Activated CD8-positive, alpha-beta memory T cell treated with anti-CD3 and anti-CD28 coated beads for 36 hours (primary cell): ENCODE results near the gene SNAPC4. TPM values are rescaled to one million over a fixed set of nuclear protein-coding genes. Genes with fewer than 3 reads are reported as not detected.
"Not testable (repeated sequence)": the region's sequence is repeated elsewhere in the genome, so short reads cannot be mapped to it uniquely, and the experiment has no call there.

Experiments
- CTCF ChIA-PET: fragments of 350-600 bp; sonication (Branson Sonifier 250); formaldehyde crosslinking; loops from one replicate; lab custom pipeline; 2021; ENCODE audit warnings: antibody characterized with exemption; lab: Charles Lee
- POLR2A ChIA-PET: fragments of 350-600 bp; sonication (Branson Sonifier 250); formaldehyde crosslinking; loops from one replicate; lab custom pipeline; 2021; ENCODE audit warnings: antibody characterized with exemption; lab: Charles Lee
- total RNA-seq, 2 experiments: library from RNA; stranded (reverse); gene quantifications; one replicate each; pipeline ENCODE4 v1.2.3, GENCODE V29; 2021

Gene SNAPC4
- total RNA-seq, 2 experiments from 2014 or later: 23.4 to 24.5 TPM

- CTCF ChIA-PET: no interaction called here
- POLR2A ChIA-PET: interaction anchor here (0.5 to 1.1 kb wide), 2 partner anchors 9 to 26 kb away, joined by 3 to 4 read pairs; no protein-coding TSS in a partner anchor
Observed at GRCh38 chr9:136418182-136419091, 18.5 kb upstream of the SNAPC4 start.

- ChIA-PET CTCF (interaction anchor here (0.5 kb wide), 1 partner anchor 84 kb away, joined by 4 read pairs; no protein-coding TSS in a partner anchor), POLR2A (no interaction called here)
Observed at GRCh38 chr9:136416914-136417313, 16.9 kb upstream of the SNAPC4 start.

GRCh38 chr9:136416427-136416826, 16.5 kb upstream of the SNAPC4 start:
- CTCF ChIA-PET: no interaction called here
- POLR2A ChIA-PET: no interaction called here

- POLR2A ChIA-PET: no interaction called here
Observed at GRCh38 chr9:136412962-136413361, 13.0 kb upstream of the SNAPC4 start.

GRCh38 chr9:136411378-136411777, 11.4 kb upstream of the SNAPC4 start:
- POLR2A ChIA-PET: no interaction called here
- CTCF ChIA-PET: interaction anchor here (1.5 to 3.5 kb wide), 2 partner anchors 11 to 27 kb away, joined by 4 to 24 read pairs; partner anchors contain the start of gene SNAPC4

More at GRCh38 chr9:136412962-136413361, 13.0 kb upstream of the SNAPC4 start:
- CTCF ChIA-PET: interaction anchor here (1.5 kb wide), 1 partner anchor 9 kb away, joined by 4 read pairs; no protein-coding TSS in a partner anchor

GRCh38 chr9:136410500-136411287, 10.7 kb upstream of the SNAPC4 start, which contains the start of the genes ENTR1 and PMPCA:
Gene ENTR1, minus strand, starts transcription at chr9:136410614. Its CDS starts 217 bp downstream, at chr9:136410397.
Gene PMPCA, plus strand, starts transcription at chr9:136410658. Its CDS starts 11 bp downstream, at chr9:136410669.
- POLR2A ChIA-PET: interaction anchor here (0.8 to 1.7 kb wide), 5 partner anchors 10 to 128 kb away, joined by 3 to 5 read pairs (median 4); partner anchors contain the start of gene DNLZ
- CTCF ChIA-PET: interaction anchor here (3.5 kb wide), 1 partner anchor 10 kb away, joined by 24 read pairs; the partner anchor contains the start of gene SNAPC4

GRCh38 chr9:136409557-136410455, 9.8 kb upstream of the SNAPC4 start:
- POLR2A ChIA-PET: interaction anchor here (0.6 to 1.7 kb wide), 7 partner anchors 9 to 320 kb away, joined by 3 to 5 read pairs (median 4); partner anchors contain the start of gene DNLZ

GRCh38 chr9:136407911-136408310, 7.9 kb upstream of the SNAPC4 start:
- ChIA-PET POLR2A (no interaction called here), CTCF (interaction anchor here (0.7 kb wide), 1 partner anchor 33 kb away, joined by 3 read pairs; no protein-coding TSS in a partner anchor)

More at GRCh38 chr9:136409557-136410455, 9.8 kb upstream of the SNAPC4 start:
- CTCF ChIA-PET: interaction anchor here (0.7 to 3.5 kb wide), 4 partner anchors 10 to 287 kb away, joined by 3 to 24 read pairs (median 3); partner anchors contain the start of genes DNLZ and SNAPC4

- POLR2A ChIA-PET, CTCF ChIA-PET: not testable (repeated sequence)
Observed at GRCh38 chr9:136407061-136407460, 7.1 kb upstream of the SNAPC4 start.

- POLR2A ChIA-PET, CTCF ChIA-PET: not testable (repeated sequence)
Observed at GRCh38 chr9:136405904-136406303, 5.9 kb upstream of the SNAPC4 start.

GRCh38 chr9:136405481-136405880, 5.5 kb upstream of the SNAPC4 start:
- CTCF ChIA-PET: no interaction called here
- POLR2A ChIA-PET: no interaction called here

- ChIA-PET POLR2A (no interaction called here), CTCF (interaction anchor here (1.3 kb wide), 1 partner anchor 19 kb away, joined by 5 read pairs; no protein-coding TSS in a partner anchor)
Observed at GRCh38 chr9:136404801-136405136, 4.8 kb upstream of the SNAPC4 start.

- POLR2A ChIA-PET: interaction anchor here (0.8 to 1.2 kb wide), 2 partner anchors 41 to 142 kb away, joined by 3 read pairs; no protein-coding TSS in a partner anchor
Observed at GRCh38 chr9:136403915-136404800, 4.2 kb upstream of the SNAPC4 start.

GRCh38 chr9:136403538-136403914, 3.6 kb upstream of the SNAPC4 start:
- POLR2A ChIA-PET: interaction anchor here (0.7 to 1.2 kb wide), 3 partner anchors 41 to 143 kb away, joined by 3 read pairs; no protein-coding TSS in a partner anchor
- CTCF ChIA-PET: interaction anchor here (0.9 to 1.6 kb wide), 7 partner anchors 10 to 41 kb away, joined by 3 to 8 read pairs (median 3); partner anchors contain the start of gene DNLZ

More at GRCh38 chr9:136403915-136404800, 4.2 kb upstream of the SNAPC4 start:
- CTCF ChIA-PET: interaction anchor here (0.9 to 1.6 kb wide), 7 partner anchors 9 to 41 kb away, joined by 3 to 8 read pairs (median 3); partner anchors contain the start of gene DNLZ

- ChIA-PET POLR2A (no interaction called here), CTCF (interaction anchor here (0.6 to 4.0 kb wide), 3 partner anchors 8 to 720 kb away, joined by 3 to 24 read pairs (median 5); partner anchors contain the start of genes ENTR1 and PMPCA)
Observed at GRCh38 chr9:136402067-136402466, 2.1 kb upstream of the SNAPC4 start.
